ENCODE data around the gene KANSL1. TPM values are rescaled to one million over a fixed set of nuclear protein-coding genes. Genes with fewer than 3 reads are reported as not detected.
A peak's percentile ranks its signal among the peaks of the same experiment; 100 is the strongest.

The KANSL1 gene
- total and polyA plus RNA-seq, 9 of the 15 experiments (the other 6 are each of a cell fraction or from before 2014, with no cell fraction given): 3.6 to 55.4 (median 31.8) TPM

- Histone ChIP-seq H3K79me2 (ENCODE audit: control insufficient read depth, insufficient read depth, low read length) (peaks cover 26% of the 10 kb centered on the region), H3K9ac (ENCODE audit: insufficient read depth in 1 of 2, low read depth in 2 of 2, low read length in 2 of 2) (no peak overlapping the region), H4K20me1 (replicated peaks; ENCODE audit: control insufficient read depth, insufficient read depth, low read length) (no peaks in the 10 kb centered on the region), H3K27me3 (ENCODE audit: control insufficient read depth in 2 of 2, insufficient read depth in 2 of 2, low read length in 2 of 2) (no peaks in the 10 kb centered on the region), H3K4me1 (replicated peaks in 1 of 2; ENCODE audit: control insufficient read depth in 2 of 2, insufficient read depth in 2 of 2, low read length in 2 of 2) (peaks cover 0 to 5% of the 10 kb centered on the region in 2 experiments; a peak in 2 of 5 replicates), H3K9me1 (ENCODE audit: control insufficient read depth, insufficient read depth, low read length) (no peaks in the 10 kb centered on the region), H3K36me3 (ENCODE audit: control insufficient read depth, insufficient read depth, low read length) (peaks cover 54% of the 10 kb centered on the region), H3K4me3 (no peak overlapping the region), H3K27ac (ENCODE audit: extremely low read depth, low read depth, low read length) (no peak overlapping the region), H3K4me2 (ENCODE audit: insufficient read depth, low read length) (no peak overlapping the region), H3K9me3 (replicated peaks; ENCODE audit: control insufficient read depth, insufficient read depth, low read depth, low read length) (no peaks in the 10 kb centered on the region), H2AFZ (ENCODE audit: low read depth, low read length) (no peak overlapping the region)
- ATAC-seq (peak; percentile 27; the same call in 2 of the 3 replicates), FAIRE-seq (no peak), DNase-seq (ENCODE audit: extremely low read depth in 1 of 4, low spot score in 3 of 4) (peak in 1 of 4 experiments; percentile 22)
- 94% methylated on average over 4 of the region's 6 CpGs for WGBS (ENCODE audit: insufficient coverage, low coverage, missing lambda C conversion rate)
- in situ Hi-C loops (cut with MboI) (no loop called here), intact Hi-C loops (cut with micrococcal nuclease) (no loop called here)
- POLR2A ChIA-PET: interaction anchor here (1.2 to 2.6 kb wide), 3 partner anchors 9 to 22 kb away, joined by 4 to 12 read pairs (median 4); no protein-coding TSS in a partner anchor
- no TSS peak for BruUV-seq (replicated peaks)
- CTCF ChIA-PET (ENCODE audit: low intra/inter-chr PET ratio): interaction anchor here (0.7 kb wide), 1 partner anchor 71 kb away, joined by 3 read pairs; no protein-coding TSS in a partner anchor
- TF ChIP-seq ARID1B (IDR thresholded peaks at IDR 0.05) (0 out of 2 replicates have a peak, but pooled peaks have one; percentile 20), RUNX1 (IDR thresholded peaks at IDR 0.05; ENCODE audit: low read depth) (no peak), CREB5 (CRISPR knock-in tag; IDR thresholded peaks at IDR 0.05) (no peak), CBFA2T3 (IDR thresholded peaks at IDR 0.05) (peak; percentile 75), ZNF41 (CRISPR knock-in tag; conservative IDR thresholded peaks at IDR 0.05) (no peak), TEAD4 (IDR thresholded peaks at IDR 0.05; ENCODE audit: low read length) (0 out of 2 replicates have a peak, but pooled peaks have one; percentile 12), TEAD4 (CRISPR knock-in tag; IDR thresholded peaks at IDR 0.05; ENCODE audit: borderline replicate concordance) (no peak), CBFA2T2 (conservative IDR thresholded peaks at IDR 0.05) (peak; percentile 58), TAL1 (IDR thresholded peaks at IDR 0.05) (peak; percentile 28; the same call in 1 of the 2 replicates)
These were observed 133.7 kb downstream of the KANSL1 start for GRCh38 chr17:46059486-46059885.

All from K562 (cell line).